ENCODE data around the gene GFI1B.

GRCh38 chr9:132985071-132985350 lies 6.5 kb downstream of the GFI1B start:
- TF ChIP-seq, protein P1, sequence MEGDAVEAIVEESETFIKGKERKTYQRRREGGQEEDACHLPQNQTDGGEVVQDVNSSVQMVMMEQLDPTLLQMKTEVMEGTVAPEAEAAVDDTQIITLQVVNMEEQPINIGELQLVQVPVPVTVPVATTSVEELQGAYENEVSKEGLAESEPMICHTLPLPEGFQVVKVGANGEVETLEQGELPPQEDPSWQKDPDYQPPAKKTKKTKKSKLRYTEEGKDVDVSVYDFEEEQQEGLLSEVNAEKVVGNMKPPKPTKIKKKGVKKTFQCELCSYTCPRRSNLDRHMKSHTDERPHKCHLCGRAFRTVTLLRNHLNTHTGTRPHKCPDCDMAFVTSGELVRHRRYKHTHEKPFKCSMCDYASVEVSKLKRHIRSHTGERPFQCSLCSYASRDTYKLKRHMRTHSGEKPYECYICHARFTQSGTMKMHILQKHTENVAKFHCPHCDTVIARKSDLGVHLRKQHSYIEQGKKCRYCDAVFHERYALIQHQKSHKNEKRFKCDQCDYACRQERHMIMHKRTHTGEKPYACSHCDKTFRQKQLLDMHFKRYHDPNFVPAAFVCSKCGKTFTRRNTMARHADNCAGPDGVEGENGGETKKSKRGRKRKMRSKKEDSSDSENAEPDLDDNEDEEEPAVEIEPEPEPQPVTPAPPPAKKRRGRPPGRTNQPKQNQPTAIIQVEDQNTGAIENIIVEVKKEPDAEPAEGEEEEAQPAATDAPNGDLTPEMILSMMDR (IDR thresholded peaks at IDR 0.05 in 2 of 3, conservative IDR thresholded peaks at IDR 0.05 in 1 of 3; ENCODE audit: control insufficient read depth in 2 of 3, extremely low read depth in 1 of 3, insufficient read depth in 1 of 3, low read depth in 3 of 3, low read length in 3 of 3) = no peak
- TF ChIP-seq TAF1 (IDR thresholded peaks at IDR 0.05; ENCODE audit: borderline replicate concordance, low read depth, low read length) (no peak), YBX1 (IDR thresholded peaks at IDR 0.05) (no peak), SMC3 (IDR thresholded peaks at IDR 0.05; ENCODE audit: borderline replicate concordance, low read length) (no peak), HDAC6 (IDR thresholded peaks at IDR 0.05; ENCODE audit: unreplicated experiment) (no peak), SMAD5 (IDR thresholded peaks at IDR 0.05; ENCODE audit: low read depth) (no peak), HDAC2 (IDR thresholded peaks at IDR 0.05) (no peak), YY1 (IDR thresholded peaks at IDR 0.05; ENCODE audit: low read depth, low read length) (no peak)
- TF ChIP-seq, protein P2, sequence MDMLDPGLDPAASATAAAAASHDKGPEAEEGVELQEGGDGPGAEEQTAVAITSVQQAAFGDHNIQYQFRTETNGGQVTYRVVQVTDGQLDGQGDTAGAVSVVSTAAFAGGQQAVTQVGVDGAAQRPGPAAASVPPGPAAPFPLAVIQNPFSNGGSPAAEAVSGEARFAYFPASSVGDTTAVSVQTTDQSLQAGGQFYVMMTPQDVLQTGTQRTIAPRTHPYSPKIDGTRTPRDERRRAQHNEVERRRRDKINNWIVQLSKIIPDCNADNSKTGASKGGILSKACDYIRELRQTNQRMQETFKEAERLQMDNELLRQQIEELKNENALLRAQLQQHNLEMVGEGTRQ (IDR thresholded peaks at IDR 0.05; ENCODE audit: borderline replicate concordance, low read depth, low read length) = no peak
- TF ChIP-seq, protein P3, sequence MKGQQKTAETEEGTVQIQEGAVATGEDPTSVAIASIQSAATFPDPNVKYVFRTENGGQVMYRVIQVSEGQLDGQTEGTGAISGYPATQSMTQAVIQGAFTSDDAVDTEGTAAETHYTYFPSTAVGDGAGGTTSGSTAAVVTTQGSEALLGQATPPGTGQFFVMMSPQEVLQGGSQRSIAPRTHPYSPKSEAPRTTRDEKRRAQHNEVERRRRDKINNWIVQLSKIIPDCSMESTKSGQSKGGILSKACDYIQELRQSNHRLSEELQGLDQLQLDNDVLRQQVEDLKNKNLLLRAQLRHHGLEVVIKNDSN (IDR thresholded peaks at IDR 0.05; ENCODE audit: borderline replicate concordance, extremely low read length, insufficient read depth, low read depth, low read length) = no peak

Measured in GM12878 (cell line).